Nephron (organoid): Measurements from ENCODE around the gene EFNA1.

Experiments
- H3K27ac Mint-ChIP-seq, 3 experiments: 2 replicates each; pipeline ENCODE4 v1.8.0; 2020; ENCODE audit warnings: mixed read lengths in 3 of 3, mild to moderate bottlenecking in 2 of 3, moderate library complexity in 1 of 3
- H3K27me3 Mint-ChIP-seq: 2 replicates; pipeline ENCODE4 v1.8.0; 2021; ENCODE audit warnings: low read depth, mild to moderate bottlenecking, moderate library complexity, mixed read lengths
- H3K36me3 Mint-ChIP-seq: 2 replicates; pipeline ENCODE4 v1.8.0; 2020; ENCODE audit warnings: low read depth, mixed read lengths
- H3K4me1 Mint-ChIP-seq: 2 replicates; pipeline ENCODE4 v1.8.0; 2020; ENCODE audit warnings: mixed read lengths
- H3K4me3 Mint-ChIP-seq, 3 experiments: 2 replicates each; pipeline ENCODE4 v1.8.0; 2020; ENCODE audit warnings: mild to moderate bottlenecking in 3 of 3, mixed read lengths in 3 of 3, moderate library complexity in 2 of 3
- H3K9me3 Mint-ChIP-seq: 2 replicates; pipeline ENCODE4 v1.8.0; 2020; ENCODE audit warnings: mixed read lengths
- TF ChIP-seq, protein P1 (sequence below), 3 experiments: fragments of 200-600 bp; sonication (generic); IDR thresholded peaks; one replicate each; pipeline ENCODE4 v1.5.0; 2021; ENCODE audit warnings: antibody characterized with exemption in 3 of 3; ENCODE audit not compliant: unreplicated experiment in 3 of 3

The EFNA1 gene

DNA sequence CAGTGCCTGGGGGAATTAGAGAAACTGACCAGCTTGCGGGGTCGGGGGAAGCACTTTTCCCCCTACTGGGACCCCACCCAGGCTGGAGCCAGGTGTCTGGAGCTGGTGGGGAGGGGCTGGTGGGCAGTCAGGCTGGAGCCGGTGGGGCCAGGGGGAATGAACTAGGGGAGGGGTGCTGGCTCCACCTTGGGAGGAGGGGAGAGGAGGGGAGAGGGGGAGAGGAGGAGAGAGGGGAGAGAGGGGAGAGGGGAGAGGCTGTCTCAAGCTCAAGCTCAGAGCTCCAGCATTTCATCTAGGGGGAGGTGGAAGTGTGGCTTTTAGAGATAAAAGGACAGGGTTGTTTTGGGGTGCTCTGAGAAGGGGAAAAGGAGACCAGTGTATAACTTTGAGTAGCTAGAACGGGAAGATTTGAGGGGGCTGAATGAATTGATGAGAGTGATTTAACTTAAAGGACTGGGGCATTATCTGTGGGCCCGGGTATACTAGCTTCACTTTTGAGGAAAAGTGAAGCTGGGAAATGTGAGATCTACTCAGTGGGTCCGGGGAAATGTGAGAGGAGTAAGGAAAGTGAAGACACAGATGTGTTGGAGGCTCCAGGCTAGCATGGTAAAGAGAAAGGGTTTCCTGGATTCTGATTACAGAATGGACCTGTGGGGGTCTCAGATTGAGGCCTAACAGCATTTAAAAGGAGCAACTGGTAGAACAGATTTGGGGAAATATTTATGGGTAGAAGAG, 2.8 kb downstream of the EFNA1 start:
- TF ChIP-seq, protein P1, sequence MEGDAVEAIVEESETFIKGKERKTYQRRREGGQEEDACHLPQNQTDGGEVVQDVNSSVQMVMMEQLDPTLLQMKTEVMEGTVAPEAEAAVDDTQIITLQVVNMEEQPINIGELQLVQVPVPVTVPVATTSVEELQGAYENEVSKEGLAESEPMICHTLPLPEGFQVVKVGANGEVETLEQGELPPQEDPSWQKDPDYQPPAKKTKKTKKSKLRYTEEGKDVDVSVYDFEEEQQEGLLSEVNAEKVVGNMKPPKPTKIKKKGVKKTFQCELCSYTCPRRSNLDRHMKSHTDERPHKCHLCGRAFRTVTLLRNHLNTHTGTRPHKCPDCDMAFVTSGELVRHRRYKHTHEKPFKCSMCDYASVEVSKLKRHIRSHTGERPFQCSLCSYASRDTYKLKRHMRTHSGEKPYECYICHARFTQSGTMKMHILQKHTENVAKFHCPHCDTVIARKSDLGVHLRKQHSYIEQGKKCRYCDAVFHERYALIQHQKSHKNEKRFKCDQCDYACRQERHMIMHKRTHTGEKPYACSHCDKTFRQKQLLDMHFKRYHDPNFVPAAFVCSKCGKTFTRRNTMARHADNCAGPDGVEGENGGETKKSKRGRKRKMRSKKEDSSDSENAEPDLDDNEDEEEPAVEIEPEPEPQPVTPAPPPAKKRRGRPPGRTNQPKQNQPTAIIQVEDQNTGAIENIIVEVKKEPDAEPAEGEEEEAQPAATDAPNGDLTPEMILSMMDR (IDR thresholded peaks at IDR 0.05; ENCODE audit: unreplicated experiment in 3 of 3), result no peak
- peaks cover 41% of the 10 kb centered on the region for H3K27me3 Mint-ChIP-seq
- peak overlapping the region; percentile 77 to 90 (median 88) for H3K27ac Mint-ChIP-seq
- H3K9me3 Mint-ChIP-seq, result no peaks in the 10 kb centered on the region
- peak overlapping the region; percentile 84 to 87 (median 85) for H3K4me3 Mint-ChIP-seq
- peaks cover 27% of the 10 kb centered on the region for H3K36me3 Mint-ChIP-seq
- H3K4me1 Mint-ChIP-seq, result peaks cover 74% of the 10 kb centered on the region

DNA sequence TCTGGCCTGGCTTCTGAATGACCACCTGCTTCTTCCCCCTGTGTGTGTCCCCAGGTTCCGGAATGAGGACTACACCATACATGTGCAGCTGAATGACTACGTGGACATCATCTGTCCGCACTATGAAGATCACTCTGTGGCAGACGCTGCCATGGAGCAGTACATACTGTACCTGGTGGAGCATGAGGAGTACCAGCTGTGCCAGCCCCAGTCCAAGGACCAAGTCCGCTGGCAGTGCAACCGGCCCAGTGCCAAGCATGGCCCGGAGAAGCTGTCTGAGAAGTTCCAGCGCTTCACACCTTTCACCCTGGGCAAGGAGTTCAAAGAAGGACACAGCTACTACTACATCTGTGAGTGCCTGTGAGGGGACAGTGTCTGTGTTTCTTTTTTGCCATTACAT, 3.6 kb downstream of the EFNA1 start:
- Mint-ChIP-seq H3K27me3 (peaks cover 35% of the 10 kb centered on the region), H3K36me3 (peaks cover 27% of the 10 kb centered on the region), H3K4me1 (peaks cover 74% of the 10 kb centered on the region), H3K27ac (peak overlapping the region; percentile 77 to 90 (median 88)), H3K4me3 (peak overlapping the region; percentile 84 to 87 (median 85)), H3K9me3 (no peaks in the 10 kb centered on the region)
- TF ChIP-seq, protein P1 (IDR thresholded peaks at IDR 0.05; ENCODE audit: unreplicated experiment in 3 of 3), result no peak

DNA sequence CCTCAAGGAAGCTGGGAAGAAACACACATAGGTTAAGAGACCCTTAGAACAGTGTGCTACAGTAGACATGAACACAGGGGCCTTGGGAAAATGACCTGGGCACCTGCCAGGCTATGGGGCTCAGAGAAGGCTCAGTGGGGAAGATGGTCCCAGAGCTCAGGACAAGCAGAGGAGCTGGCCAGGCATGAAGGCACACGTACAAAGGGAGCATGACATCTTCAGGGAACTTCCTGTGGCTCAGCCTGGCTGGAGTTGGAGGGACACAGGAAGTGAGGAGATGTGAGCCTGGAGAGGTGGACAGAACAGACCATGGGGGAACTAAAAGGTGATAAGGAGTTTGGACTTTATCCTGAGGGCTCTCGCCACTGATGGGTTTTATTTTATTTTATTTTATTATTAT, 4.2 kb downstream of the EFNA1 start:
- Mint-ChIP-seq H3K4me1 (peaks cover 68% of the 10 kb centered on the region), H3K4me3 (peak overlapping the region in 2 of 3 experiments; percentile 26 to 66), H3K27ac (peak overlapping the region; percentile 77 to 90 (median 78)), H3K9me3 (no peaks in the 10 kb centered on the region), H3K36me3 (peaks cover 27% of the 10 kb centered on the region), H3K27me3 (peaks cover 30% of the 10 kb centered on the region)
- TF ChIP-seq, protein P1 (IDR thresholded peaks at IDR 0.05; ENCODE audit: unreplicated experiment in 3 of 3), result no peak

DNA sequence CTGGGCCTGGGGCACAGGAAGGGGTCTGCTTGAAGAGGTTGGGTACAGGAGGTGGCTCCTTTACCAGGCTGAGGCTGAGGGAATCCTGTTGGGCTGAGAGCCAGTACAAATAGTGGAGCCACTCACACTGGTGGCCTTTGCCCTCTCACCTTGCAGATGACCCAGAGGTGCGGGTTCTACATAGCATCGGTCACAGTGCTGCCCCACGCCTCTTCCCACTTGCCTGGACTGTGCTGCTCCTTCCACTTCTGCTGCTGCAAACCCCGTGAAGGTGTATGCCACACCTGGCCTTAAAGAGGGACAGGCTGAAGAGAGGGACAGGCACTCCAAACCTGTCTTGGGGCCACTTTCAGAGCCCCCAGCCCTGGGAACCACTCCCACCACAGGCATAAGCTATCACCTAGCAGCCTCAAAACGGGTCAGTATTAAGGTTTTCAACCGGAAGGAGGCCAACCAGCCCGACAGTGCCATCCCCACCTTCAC, 6.2 kb downstream of the EFNA1 start:
- H3K27me3 Mint-ChIP-seq, result peaks cover 14% of the 10 kb centered on the region
- no peaks in the 10 kb centered on the region for H3K9me3 Mint-ChIP-seq
- H3K4me1 Mint-ChIP-seq, result peaks cover 65% of the 10 kb centered on the region
- H3K27ac Mint-ChIP-seq, result peak overlapping the region; percentile 52 to 99 (median 73)
- TF ChIP-seq, protein P1 (IDR thresholded peaks at IDR 0.05; ENCODE audit: unreplicated experiment in 3 of 3), result no peak
- H3K4me3 Mint-ChIP-seq, result peak overlapping the region; percentile 93 to 96 (median 94)
- peaks cover 35% of the 10 kb centered on the region for H3K36me3 Mint-ChIP-seq

DNA sequence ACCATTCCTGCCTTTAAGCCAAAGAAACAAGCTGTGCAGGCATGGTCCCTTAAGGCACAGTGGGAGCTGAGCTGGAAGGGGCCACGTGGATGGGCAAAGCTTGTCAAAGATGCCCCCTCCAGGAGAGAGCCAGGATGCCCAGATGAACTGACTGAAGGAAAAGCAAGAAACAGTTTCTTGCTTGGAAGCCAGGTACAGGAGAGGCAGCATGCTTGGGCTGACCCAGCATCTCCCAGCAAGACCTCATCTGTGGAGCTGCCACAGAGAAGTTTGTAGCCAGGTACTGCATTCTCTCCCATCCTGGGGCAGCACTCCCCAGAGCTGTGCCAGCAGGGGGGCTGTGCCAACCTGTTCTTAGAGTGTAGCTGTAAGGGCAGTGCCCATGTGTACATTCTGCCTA, 6.6 kb downstream of the EFNA1 start:
- Mint-ChIP-seq H3K4me3 (peak overlapping the region; percentile 93 to 96 (median 94)), H3K4me1 (peaks cover 61% of the 10 kb centered on the region), H3K36me3 (peaks cover 35% of the 10 kb centered on the region), H3K27ac (peak overlapping the region; percentile 95 to 99 (median 99)), H3K27me3 (peaks cover 14% of the 10 kb centered on the region), H3K9me3 (no peaks in the 10 kb centered on the region)
- TF ChIP-seq, protein P1 (IDR thresholded peaks at IDR 0.05; ENCODE audit: unreplicated experiment in 3 of 3), result no peak
